RWPE2 (cell line): Measurements from ENCODE around the gene EFNA4.

Experiments used
- ATAC-seq: fragments of 200-7000 bp; cut with Tn5 transposase; 3 replicates; pipeline ENCODE4 v1.9.1; 2021; ENCODE audit warnings: low read depth
- DNase-seq: peaks from one replicate; pipeline ENCODE4 v3.0.0-alpha.2; 2020; ENCODE audit warnings: low spot score
- H3K27ac ChIP-seq: fragments of 450-650 bp; 2 replicates; pipeline ENCODE4 v1.5.1; 2017; ENCODE audit warnings: mild to moderate bottlenecking; ENCODE audit not compliant: poor library complexity, severe bottlenecking
- H3K27me3 ChIP-seq: fragments of 250-450 bp; sonication (Bioruptor Pico); 2 replicates; pipeline ENCODE4 v1.5.1; 2021; ENCODE audit warnings: mild to moderate bottlenecking, moderate library complexity; ENCODE audit not compliant: insufficient read depth, poor library complexity, severe bottlenecking
- H3K36me3 ChIP-seq: fragments of 250-450 bp; sonication (Bioruptor Pico); 2 replicates; pipeline ENCODE4 v1.5.1; 2020; ENCODE audit warnings: low read depth, mild to moderate bottlenecking, moderate library complexity
- H3K4me1 ChIP-seq: fragments of 250-450 bp; sonication (Bioruptor Pico); 2 replicates; pipeline ENCODE4 v1.5.1; 2021; ENCODE audit warnings: mild to moderate bottlenecking, moderate library complexity; ENCODE audit not compliant: insufficient read depth, poor library complexity, severe bottlenecking
- H3K4me3 ChIP-seq: fragments of 250-450 bp; sonication (Bioruptor Pico); 2 replicates; pipeline ENCODE4 v1.5.1; 2021; ENCODE audit warnings: mild to moderate bottlenecking, moderate library complexity; ENCODE audit not compliant: severe bottlenecking
- H3K9me3 ChIP-seq: fragments of 250-450 bp; sonication (Bioruptor Pico); 2 replicates; pipeline ENCODE4 v1.5.1; 2021; ENCODE audit warnings: mild to moderate bottlenecking, moderate library complexity; ENCODE audit not compliant: severe bottlenecking
- CTCF ChIP-seq: fragments of 450-650 bp; IDR thresholded peaks from one replicate; pipeline ENCODE4 v1.5.1; 2017; ENCODE audit warnings: mild to moderate bottlenecking, moderate library complexity; ENCODE audit not compliant: poor library complexity, severe bottlenecking

The EFNA4 gene

GRCh38 chr1:155076371-155076770 lies 12.8 kb downstream of the EFNA4 start:
- Histone ChIP-seq H3K9me3 (no peaks in the 10 kb centered on the region), H3K27me3 (peaks cover 25% of the 10 kb centered on the region), H3K36me3 (no peaks in the 10 kb centered on the region), H3K4me1 (no peaks in the 10 kb centered on the region), H3K27ac (no peak overlapping the region), H3K4me3 (no peak overlapping the region)
- no peak for TF ChIP-seq CTCF
- DNase-seq (no peak), ATAC-seq (no peak)

GRCh38 chr1:155077346-155077745 lies 13.8 kb downstream of the EFNA4 start:
- H3K36me3 ChIP-seq: no peaks in the 10 kb centered on the region
- no peak overlapping the region for H3K4me3 ChIP-seq
- DNase-seq (no peak), ATAC-seq (no peak)
- no peaks in the 10 kb centered on the region for H3K9me3 ChIP-seq
- no peaks in the 10 kb centered on the region for H3K4me1 ChIP-seq
- no peak for TF ChIP-seq CTCF
- H3K27ac ChIP-seq: no peak overlapping the region
- H3K27me3 ChIP-seq: peaks cover 33% of the 10 kb centered on the region

GRCh38 chr1:155077758-155078445 lies 14.4 kb downstream of the EFNA4 start:
- H3K27me3 ChIP-seq: peaks cover 36% of the 10 kb centered on the region
- H3K4me1 ChIP-seq: peaks cover 4% of the 10 kb centered on the region
- H3K36me3 ChIP-seq: no peaks in the 10 kb centered on the region
- H3K9me3 ChIP-seq: no peaks in the 10 kb centered on the region
- no peak overlapping the region for H3K27ac ChIP-seq
- no peak for TF ChIP-seq CTCF
- DNase-seq (no peak), ATAC-seq (no peak)
- H3K4me3 ChIP-seq: no peak overlapping the region

GRCh38 chr1:155078469-155079209 lies 15.1 kb downstream of the EFNA4 start, which contains the start of gene EFNA3:
Gene EFNA3 (plus strand): TSS chr1:155078837. CDS start chr1:155078942, 105 bp downstream.
- ATAC-seq: peak; percentile 53
- H3K27me3 ChIP-seq: peaks cover 36% of the 10 kb centered on the region
- peaks cover 11% of the 10 kb centered on the region for H3K4me1 ChIP-seq
- no peaks in the 10 kb centered on the region for H3K9me3 ChIP-seq
- H3K36me3 ChIP-seq: no peaks in the 10 kb centered on the region
- no peak for TF ChIP-seq CTCF
- no peak for DNase-seq
- peak within 1 kb of the TSS; percentile 39 for H3K4me3 ChIP-seq
- no peak within 1 kb of the TSS for H3K27ac ChIP-seq

GRCh38 chr1:155079210-155079486 lies 15.6 kb downstream of the EFNA4 start:
- Histone ChIP-seq H3K36me3 (no peaks in the 10 kb centered on the region), H3K4me3 (peak overlapping the region; percentile 39), H3K4me1 (peaks cover 11% of the 10 kb centered on the region), H3K27ac (no peak overlapping the region), H3K27me3 (peaks cover 36% of the 10 kb centered on the region), H3K9me3 (no peaks in the 10 kb centered on the region)
- ATAC-seq (no peak; the same call in 2 of the 3 replicates), DNase-seq (no peak)
- TF ChIP-seq CTCF: no peak
